NCI-H2171 (cell line): ENCODE data around the gene DMD.

Experiments
- DNase-seq: peaks from one replicate; lab custom pipeline; 2025; lab: John Stamatoyannopoulos, UW

The DMD gene

GRCh38 chrX:32483534-32484136, 727.7 kb downstream of the DMD start:
- DNase-seq, result no peak

- no peak for DNase-seq
These were observed 731.3 kb downstream of the DMD start for GRCh38 chrX:32480019-32480418.

GRCh38 chrX:32472364-32472763, 739.0 kb downstream of the DMD start:
- DNase-seq, result no peak

GRCh38 chrX:32455704-32456103, 755.6 kb downstream of the DMD start:
- DNase-seq, result no peak

- no peak for DNase-seq
These were observed 759.2 kb downstream of the DMD start for GRCh38 chrX:32451954-32452695.

- DNase-seq, result no peak
These were observed 762.4 kb downstream of the DMD start for GRCh38 chrX:32448945-32449344.

GRCh38 chrX:32448320-32448719, 763.0 kb downstream of the DMD start:
- no peak for DNase-seq

- DNase-seq, result no peak
These were observed 763.7 kb downstream of the DMD start for GRCh38 chrX:32447640-32448039.

- no peak for DNase-seq
These were observed 767.5 kb downstream of the DMD start for GRCh38 chrX:32443841-32444240.

- DNase-seq, result no peak
These were observed 790.1 kb downstream of the DMD start for GRCh38 chrX:32421266-32421665.

GRCh38 chrX:32408389-32408788, 803.0 kb downstream of the DMD start:
- no peak for DNase-seq

- DNase-seq, result no peak
These were observed 813.7 kb downstream of the DMD start for GRCh38 chrX:32397562-32398216.

GRCh38 chrX:32395878-32396277, 815.5 kb downstream of the DMD start:
- DNase-seq, result no peak

GRCh38 chrX:32392655-32393054, 818.7 kb downstream of the DMD start:
- DNase-seq, result no peak

- DNase-seq, result no peak
These were observed 840.7 kb downstream of the DMD start for GRCh38 chrX:32370456-32371205.

GRCh38 chrX:32293962-32294700, 917.2 kb downstream of the DMD start:
- no peak for DNase-seq

GRCh38 chrX:32289356-32289755, 922.0 kb downstream of the DMD start:
- DNase-seq, result no peak

GRCh38 chrX:32281853-32282252, 929.5 kb downstream of the DMD start:
- DNase-seq, result no peak

GRCh38 chrX:32280921-32281320, 930.4 kb downstream of the DMD start:
- no peak for DNase-seq

- DNase-seq, result no peak
These were observed 930.9 kb downstream of the DMD start for GRCh38 chrX:32280489-32280888.

- no peak for DNase-seq
These were observed 935.2 kb downstream of the DMD start for GRCh38 chrX:32276153-32276552.

GRCh38 chrX:32269866-32270265, 941.5 kb downstream of the DMD start:
- DNase-seq, result no peak
